SH-SY5Y (cell line): ENCODE results near the gene NTRK1.

Source experiments
- GATA2 ChIP-seq: IDR thresholded peaks from 2 replicates; pipeline ENCODE4 v1.6.1; 2011; ENCODE audit warnings: mild to moderate bottlenecking, low read depth, low read length
- GATA3 ChIP-seq: IDR thresholded peaks from 2 replicates; pipeline ENCODE4 v1.6.1; 2011; ENCODE audit warnings: low read depth, mild to moderate bottlenecking, low read length, moderate library complexity

GRCh38 chr1:156912861-156913808 lies 52.5 kb downstream of the NTRK1 start:
- no peak for TF ChIP-seq GATA3
- TF ChIP-seq GATA2 = peak; percentile 71
